ENCODE measurements around the gene FAM120C. TPM values are rescaled to one million over a fixed set of nuclear protein-coding genes. Genes with fewer than 3 reads are reported as not detected.

The FAM120C gene
- total and polyA plus RNA-seq, 10 of the 15 experiments (the other 5 are each of a cell fraction or from before 2014, with no cell fraction given), result 1.3 to 9.8 (median 4.9) TPM

DNA sequence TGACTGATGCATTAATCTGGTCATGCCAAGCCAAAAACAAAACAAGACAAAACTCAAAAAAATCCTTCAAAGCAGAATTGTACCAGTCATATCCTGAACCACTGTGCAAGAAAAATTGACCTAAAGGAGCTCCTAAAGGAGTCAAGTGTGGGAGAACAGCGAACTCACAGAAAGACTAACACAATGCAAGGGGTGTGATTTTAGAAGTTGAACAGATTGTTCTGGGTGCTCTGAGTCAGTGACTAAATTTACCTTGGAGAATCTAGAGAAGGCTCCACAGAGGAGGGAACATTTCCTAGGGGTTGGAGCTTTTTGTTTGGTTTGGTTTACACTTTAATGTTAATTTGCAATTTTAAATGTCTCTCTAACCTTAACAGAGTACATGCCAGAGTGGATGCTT lies 89.9 kb downstream of the FAM120C start:
- Histone ChIP-seq H3K36me3 (ENCODE audit: control insufficient read depth in 2 of 2, insufficient read depth in 2 of 2, low read length in 1 of 2) (no peaks in the 10 kb centered on the region), H3K9me3 (replicated peaks; ENCODE audit: control insufficient read depth, insufficient read depth, low read length) (no peaks in the 10 kb centered on the region), H3K79me2 (ENCODE audit: control insufficient read depth, insufficient read depth, low read length) (no peaks in the 10 kb centered on the region), H2AFZ (ENCODE audit: control insufficient read depth, low read depth, low read length) (no peak overlapping the region), H3K9ac (ENCODE audit: control insufficient read depth, insufficient read depth, low read length) (no peak overlapping the region), H3K27me3 (replicated peaks in 1 of 2; ENCODE audit: control insufficient read depth in 2 of 2, insufficient read depth in 2 of 2, low read length in 1 of 2) (no peaks in the 10 kb centered on the region), H4K20me1 (ENCODE audit: control insufficient read depth, insufficient read depth) (no peaks in the 10 kb centered on the region), H3K4me2 (ENCODE audit: control insufficient read depth, insufficient read depth) (no peak overlapping the region), H3K4me3 (no peak overlapping the region), H3K27ac (ENCODE audit: control insufficient read depth, insufficient read depth) (no peak overlapping the region), H3K4me1 (ENCODE audit: control insufficient read depth, insufficient read depth, low read length) (no peaks in the 10 kb centered on the region)
- 59% methylated on average over 1 of the region's 1 CpG for WGBS (ENCODE audit: insufficient coverage, insufficient replicate concordance, low lambda C conversion rate, missing lambda C conversion rate)
- intact Hi-C loops (cut with micrococcal nuclease; ENCODE audit: unreplicated experiment), result no loop called here
- ChIA-PET SMC1A (ENCODE audit: uncharacterized antibody, unreplicated experiment) (no interaction called here), CTCF (no interaction called here), POLR2A (interaction anchor here (0.6 kb wide), 1 partner anchor 70 kb away, joined by 3 read pairs; no protein-coding TSS in a partner anchor), RAD21 (ENCODE audit: unreplicated experiment) (no interaction called here)
- ATAC-seq (no peak), FAIRE-seq (no peak), DNase-seq (ENCODE audit: low read depth, low spot score) (no peak)
- in situ Hi-C loops (cut with MboI), result no loop called here
- TF ChIP-seq E2F8 (IDR thresholded peaks at IDR 0.05; ENCODE audit: low read depth, partially characterized antibody) (no peak), RAD51 (IDR thresholded peaks at IDR 0.05) (no peak), TCF12 (IDR thresholded peaks at IDR 0.05; ENCODE audit: low read depth, low read length) (no peak), CBFB (IDR thresholded peaks at IDR 0.05; ENCODE audit: low read depth) (no peak), YBX1 (IDR thresholded peaks at IDR 0.05) (no peak), STAT1 (conservative IDR thresholded peaks at IDR 0.05) (no peak), WRNIP1 (IDR thresholded peaks at IDR 0.05; ENCODE audit: borderline replicate concordance, low read depth, low read length) (no peak), CHD2 (IDR thresholded peaks at IDR 0.05; ENCODE audit: borderline replicate concordance, low read depth, low read length) (no peak), NRF1 (conservative IDR thresholded peaks at IDR 0.05; ENCODE audit: low read depth, low read length) (no peak), CREM (IDR thresholded peaks at IDR 0.05; ENCODE audit: low read depth) (no peak), NR2F1 (conservative IDR thresholded peaks at IDR 0.05) (no peak), RELA (IDR thresholded peaks at IDR 0.05; ENCODE audit: borderline replicate concordance, partially characterized antibody) (no peak), RCOR1 (conservative IDR thresholded peaks at IDR 0.05; ENCODE audit: low read depth, low read length) (no peak)
- TF ChIP-seq, protein P1, sequence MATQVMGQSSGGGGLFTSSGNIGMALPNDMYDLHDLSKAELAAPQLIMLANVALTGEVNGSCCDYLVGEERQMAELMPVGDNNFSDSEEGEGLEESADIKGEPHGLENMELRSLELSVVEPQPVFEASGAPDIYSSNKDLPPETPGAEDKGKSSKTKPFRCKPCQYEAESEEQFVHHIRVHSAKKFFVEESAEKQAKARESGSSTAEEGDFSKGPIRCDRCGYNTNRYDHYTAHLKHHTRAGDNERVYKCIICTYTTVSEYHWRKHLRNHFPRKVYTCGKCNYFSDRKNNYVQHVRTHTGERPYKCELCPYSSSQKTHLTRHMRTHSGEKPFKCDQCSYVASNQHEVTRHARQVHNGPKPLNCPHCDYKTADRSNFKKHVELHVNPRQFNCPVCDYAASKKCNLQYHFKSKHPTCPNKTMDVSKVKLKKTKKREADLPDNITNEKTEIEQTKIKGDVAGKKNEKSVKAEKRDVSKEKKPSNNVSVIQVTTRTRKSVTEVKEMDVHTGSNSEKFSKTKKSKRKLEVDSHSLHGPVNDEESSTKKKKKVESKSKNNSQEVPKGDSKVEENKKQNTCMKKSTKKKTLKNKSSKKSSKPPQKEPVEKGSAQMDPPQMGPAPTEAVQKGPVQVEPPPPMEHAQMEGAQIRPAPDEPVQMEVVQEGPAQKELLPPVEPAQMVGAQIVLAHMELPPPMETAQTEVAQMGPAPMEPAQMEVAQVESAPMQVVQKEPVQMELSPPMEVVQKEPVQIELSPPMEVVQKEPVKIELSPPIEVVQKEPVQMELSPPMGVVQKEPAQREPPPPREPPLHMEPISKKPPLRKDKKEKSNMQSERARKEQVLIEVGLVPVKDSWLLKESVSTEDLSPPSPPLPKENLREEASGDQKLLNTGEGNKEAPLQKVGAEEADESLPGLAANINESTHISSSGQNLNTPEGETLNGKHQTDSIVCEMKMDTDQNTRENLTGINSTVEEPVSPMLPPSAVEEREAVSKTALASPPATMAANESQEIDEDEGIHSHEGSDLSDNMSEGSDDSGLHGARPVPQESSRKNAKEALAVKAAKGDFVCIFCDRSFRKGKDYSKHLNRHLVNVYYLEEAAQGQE (IDR thresholded peaks at IDR 0.05; ENCODE audit: low read depth, low read length), result no peak
- TF ChIP-seq, protein P2, sequence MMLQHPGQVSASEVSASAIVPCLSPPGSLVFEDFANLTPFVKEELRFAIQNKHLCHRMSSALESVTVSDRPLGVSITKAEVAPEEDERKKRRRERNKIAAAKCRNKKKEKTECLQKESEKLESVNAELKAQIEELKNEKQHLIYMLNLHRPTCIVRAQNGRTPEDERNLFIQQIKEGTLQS (IDR thresholded peaks at IDR 0.05; ENCODE audit: borderline replicate concordance, extremely low read depth, low read depth, low read length), result no peak
- BruUV-seq (replicated peaks), result no TSS peak

Measured in GM12878 (cell line).